GM19043 (cell line): ENCODE data around the gene ITSN2.
"Not testable (repeated sequence)": the region's sequence is repeated elsewhere in the genome, so short reads cannot be mapped to it uniquely, and the experiment has no call there.

Experiments used
- ATAC-seq: cut with Tn5 transposase; IDR thresholded peaks from one replicate; pipeline ENCODE4 v1.9.1; 2021; ENCODE audit warnings: low read depth; ENCODE audit not compliant: unreplicated experiment

Gene ITSN2

DNA sequence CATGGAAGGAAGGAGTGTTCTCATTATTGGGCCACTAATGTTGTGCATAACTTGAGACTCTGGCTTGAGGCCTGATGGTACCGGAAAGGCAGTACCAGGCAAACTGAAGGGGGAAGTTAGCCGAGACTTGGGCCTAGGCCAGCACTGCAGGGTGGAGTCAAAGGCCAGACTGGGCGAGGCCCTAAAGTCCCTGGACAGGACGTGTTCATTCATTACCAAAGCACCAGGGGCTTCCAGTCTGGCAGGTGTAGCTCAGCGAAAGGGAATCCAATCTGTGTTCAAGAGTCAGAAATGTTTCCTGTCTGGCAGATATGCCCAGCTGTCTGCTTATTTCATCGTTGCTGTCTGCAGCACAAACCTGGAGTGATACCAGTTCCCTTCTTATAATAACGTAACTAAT is 4.7 kb upstream of the ITSN2 start:
- ATAC-seq: peak; percentile 33

DNA sequence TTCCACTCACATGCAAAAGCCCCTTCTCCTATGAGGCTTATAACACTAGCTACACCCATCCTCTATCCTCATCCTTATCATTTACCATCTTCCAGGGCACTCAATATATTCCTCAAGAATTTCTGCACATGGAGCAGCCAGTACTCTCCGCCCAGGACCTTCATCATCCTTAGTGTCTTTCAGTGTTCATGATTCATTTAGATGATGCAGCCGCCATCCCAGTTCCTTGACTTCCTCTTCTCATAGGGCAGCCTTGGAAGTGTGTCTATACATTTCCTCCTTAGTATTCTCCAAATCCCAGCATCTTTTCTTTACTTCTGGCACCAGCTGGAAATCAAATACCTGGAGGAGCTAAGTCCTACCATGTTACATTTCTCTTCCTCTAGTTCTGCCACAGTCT is 3.0 kb upstream of the ITSN2 start:
- no peak for ATAC-seq

DNA sequence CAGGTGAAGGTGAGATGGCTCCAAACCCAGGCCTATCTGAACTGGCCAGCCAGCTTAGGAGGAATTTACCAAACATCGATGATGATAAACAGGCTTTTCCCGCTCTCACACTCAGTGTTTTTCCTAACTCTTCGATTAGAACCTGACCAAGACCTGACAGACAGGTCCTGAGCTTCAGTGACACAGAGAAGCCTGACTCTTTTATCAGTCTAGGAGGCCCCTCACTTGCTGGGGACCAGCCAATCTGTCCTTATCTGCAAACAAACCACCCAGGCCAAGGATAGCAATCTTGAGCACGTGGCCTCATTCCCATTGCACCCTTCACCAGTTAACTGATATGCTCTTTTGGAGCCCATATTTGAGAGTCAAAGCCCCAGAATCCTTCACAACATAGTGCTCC is 1.9 kb upstream of the ITSN2 start:
- no peak for ATAC-seq

DNA sequence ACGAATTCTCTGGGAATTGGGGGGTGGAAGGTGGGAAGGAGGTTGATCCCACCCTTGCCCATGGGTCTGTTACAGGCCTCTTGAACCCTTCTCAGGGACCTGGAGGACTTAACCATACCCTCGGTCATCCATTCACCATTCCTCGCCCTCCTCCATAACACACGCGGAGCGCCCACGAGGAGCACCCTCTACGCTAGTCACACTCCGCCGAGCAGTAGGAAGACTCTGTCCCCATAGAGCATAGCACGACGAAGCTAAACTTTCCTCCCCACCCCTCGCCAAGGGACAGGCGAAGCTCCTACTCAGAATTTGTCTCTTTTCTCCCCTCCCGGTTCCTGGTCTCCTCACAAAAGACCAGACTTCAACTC is 611 bp upstream of the ITSN2 start:
- no peak for ATAC-seq

DNA sequence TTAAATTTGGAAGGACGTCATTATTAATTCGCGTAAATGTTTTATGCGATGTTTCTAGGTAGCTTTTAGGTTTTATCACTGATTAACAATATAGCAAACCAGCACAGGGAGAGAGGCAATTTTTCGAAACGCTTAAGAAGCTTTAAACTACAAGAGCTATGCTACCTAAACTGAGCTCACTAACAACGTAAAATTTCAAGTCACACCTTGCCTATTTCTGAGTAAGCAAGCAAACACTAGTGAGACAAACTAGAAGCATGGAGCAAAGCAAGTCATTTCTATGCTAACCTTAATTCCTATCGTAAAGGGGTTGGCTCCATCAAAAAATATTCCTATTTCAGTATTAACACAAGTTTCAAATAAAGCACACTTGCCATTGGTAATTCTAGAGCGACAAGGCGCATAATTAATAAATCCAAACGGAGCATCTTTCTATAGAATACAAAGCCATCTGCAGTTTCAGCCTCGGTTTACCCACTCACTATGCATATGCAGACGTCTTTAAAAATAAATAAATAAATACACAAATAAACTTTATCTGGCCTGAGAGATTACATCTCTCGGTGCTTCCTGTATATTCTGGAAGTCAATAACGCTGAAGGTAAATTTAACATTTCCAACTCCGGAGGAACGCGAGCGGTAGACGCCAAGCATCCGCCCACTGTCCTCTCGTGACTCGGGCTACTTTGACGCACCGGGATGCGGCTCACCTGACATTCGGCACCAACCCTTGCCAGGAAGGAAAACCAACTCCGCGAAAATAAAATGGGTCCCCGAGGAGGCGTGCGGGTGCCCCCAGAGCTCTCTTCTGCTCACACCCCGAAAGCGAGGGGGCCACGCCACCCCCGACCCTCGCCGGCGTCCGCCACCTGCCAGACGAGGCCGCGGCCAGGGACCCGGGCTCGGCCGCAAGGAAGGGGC is 947 bp downstream of the ITSN2 start:
- no peak for ATAC-seq

DNA sequence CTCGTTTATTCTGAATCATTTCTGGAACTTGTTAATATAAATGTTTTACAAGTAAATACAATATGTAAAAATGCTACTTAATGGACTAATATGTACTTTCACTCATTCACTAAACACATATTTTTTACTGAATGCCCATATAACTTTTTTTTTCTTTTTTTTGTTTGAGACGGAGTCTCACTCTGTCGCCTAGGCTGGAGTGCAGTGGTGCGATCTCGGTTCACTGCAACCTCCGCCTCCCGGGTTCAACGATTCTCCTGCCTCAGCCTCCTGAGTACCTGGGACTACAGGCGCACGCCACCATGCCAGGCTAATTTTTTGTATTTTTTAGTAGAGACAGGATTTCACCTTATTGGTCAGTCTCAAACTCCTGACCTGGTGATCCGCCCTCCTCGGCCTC is 2.6 kb downstream of the ITSN2 start:
- not testable (repeated sequence) for ATAC-seq

DNA sequence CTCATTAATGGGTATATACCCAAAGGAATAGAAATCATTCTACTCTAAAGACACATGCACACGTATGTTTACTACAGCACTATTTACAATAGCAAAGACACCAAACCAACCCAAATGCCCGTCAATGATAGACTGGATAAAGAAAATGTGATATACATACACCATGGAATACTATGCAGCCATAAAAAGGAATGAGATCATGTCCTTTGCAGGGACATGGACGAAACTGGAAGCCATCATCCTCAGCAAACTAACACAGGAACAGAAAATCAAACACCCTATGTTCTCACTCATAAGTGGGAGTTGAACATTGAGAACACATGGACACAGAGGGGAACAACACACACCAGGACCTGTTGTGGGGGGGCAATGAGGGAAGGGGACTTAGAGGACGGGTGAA is 3.2 kb downstream of the ITSN2 start:
- not testable (repeated sequence) for ATAC-seq

DNA sequence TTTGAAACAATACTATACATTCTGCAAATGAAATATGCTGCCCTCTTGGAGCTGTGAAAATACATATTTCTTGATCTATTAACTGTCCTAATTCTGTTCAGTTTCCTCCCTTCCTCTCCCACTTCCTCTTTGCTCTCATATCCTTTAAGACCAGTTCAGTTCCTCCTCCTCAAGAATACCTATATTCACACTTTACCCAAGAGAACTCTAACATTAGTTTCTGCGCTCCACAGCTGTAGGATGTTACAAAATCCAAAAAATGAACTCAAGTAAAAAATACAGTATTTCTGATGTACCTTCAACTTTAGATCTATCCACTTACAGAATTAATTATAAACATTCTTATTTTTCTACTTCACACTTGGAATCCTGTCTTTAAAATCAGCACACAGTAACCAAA is 5.4 kb downstream of the ITSN2 start:
- ATAC-seq: no peak

DNA sequence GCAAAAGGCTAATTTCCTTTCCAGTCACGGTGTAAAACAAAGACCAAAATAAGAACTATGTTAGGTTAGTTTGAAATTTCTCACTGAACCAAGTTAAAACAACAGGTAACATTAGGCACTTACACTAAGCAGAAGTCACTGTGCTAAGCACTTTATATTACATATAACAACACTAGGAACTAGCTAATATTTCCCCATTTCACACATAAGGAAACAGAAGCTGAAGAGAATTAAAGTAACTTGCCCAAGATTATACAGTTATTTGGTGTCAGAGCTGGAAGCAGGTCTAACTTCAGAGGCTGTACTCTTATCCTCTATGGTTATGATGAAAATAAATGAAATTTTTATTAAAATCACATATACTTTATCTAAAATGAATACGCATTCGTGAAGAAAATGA is 5.9 kb downstream of the ITSN2 start:
- ATAC-seq: no peak

DNA sequence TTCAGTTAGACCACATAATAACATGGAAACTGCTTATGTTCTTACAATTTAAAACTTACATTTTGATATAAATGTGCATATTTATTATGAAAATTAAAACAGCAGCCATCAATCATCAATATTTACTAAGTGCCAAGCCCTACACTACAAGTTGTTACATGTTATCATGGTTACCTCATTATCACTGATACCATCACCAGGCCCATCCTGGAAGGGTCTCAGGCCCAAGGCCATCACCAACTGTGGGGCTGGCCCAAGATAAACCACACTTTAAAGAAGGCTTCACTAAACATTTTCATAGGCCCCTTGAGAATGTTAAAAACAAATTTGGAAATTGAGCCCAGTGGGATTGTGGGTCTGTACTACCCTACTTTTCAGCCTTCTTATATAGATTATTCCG is 6.4 kb downstream of the ITSN2 start:
- ATAC-seq: no peak

DNA sequence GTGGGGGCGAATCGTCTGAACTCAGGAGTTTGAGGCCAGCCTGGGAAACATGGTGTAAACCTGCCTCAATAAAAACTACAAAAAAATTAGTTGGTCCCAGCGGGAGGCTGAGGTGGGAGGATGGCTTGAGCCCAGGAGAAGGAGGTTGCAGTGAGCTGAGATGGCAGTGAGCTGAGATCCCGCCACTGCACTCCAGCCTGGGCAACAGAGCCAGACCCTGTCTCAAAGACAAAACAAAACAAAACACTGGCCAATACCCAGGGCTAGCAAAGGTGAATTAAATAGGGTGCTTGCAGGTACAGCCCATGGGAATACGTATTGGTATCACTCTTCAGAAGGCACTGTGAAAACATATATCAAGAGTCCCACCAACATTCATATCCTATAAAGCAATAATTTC is 7.0 kb downstream of the ITSN2 start:
- no peak for ATAC-seq

DNA sequence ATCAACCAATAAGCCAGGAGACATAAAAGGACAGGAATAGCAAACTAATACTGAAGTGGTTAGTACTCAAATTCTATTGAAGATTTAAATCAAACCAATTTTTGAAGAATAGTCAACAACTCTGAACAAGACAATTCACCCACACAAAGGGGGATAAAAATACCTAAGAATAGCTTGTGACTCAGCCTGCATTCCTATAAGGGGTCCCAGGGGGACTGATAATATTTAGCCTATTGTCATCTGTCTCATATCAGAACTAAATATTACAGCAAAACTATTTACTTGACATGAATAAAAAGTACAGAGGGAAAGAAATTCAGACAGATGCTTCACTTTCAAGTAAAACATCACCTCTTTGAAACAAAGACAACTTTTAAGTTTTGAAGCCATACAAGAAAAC is 7.7 kb downstream of the ITSN2 start:
- no peak for ATAC-seq

DNA sequence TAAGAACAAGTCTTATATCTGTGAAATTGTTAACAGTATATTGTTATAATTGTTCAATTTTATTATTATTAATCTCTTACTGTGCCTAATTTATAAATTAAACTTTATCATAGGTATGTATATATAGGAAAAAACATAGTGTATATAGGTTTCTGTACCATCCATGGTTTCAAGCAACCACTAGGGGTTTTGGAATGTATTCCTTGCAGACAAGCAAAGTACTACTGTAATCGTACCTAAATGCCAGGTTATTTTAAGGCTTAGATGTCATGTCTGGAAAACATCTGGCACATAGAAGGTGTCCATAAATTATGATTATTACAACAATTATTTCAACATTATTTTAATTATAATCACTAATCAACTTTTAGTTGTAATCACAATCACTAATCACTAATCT is 8.4 kb downstream of the ITSN2 start:
- no peak for ATAC-seq

DNA sequence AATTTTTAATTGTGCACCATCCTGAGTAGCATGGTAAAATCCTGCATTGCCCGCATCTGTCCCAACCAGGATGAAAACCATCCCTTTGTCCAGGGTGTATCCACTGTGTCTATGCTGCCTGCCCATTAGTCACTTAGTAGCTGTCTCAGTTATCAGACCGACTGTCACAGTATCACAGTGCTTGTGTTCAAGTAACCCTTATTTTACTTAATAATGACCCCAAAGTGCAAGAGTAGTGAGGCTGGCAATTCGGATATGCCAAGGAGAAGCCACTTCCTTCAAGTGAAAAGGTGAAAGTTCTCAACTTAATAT is 8.8 kb downstream of the ITSN2 start:
- ATAC-seq: no peak

DNA sequence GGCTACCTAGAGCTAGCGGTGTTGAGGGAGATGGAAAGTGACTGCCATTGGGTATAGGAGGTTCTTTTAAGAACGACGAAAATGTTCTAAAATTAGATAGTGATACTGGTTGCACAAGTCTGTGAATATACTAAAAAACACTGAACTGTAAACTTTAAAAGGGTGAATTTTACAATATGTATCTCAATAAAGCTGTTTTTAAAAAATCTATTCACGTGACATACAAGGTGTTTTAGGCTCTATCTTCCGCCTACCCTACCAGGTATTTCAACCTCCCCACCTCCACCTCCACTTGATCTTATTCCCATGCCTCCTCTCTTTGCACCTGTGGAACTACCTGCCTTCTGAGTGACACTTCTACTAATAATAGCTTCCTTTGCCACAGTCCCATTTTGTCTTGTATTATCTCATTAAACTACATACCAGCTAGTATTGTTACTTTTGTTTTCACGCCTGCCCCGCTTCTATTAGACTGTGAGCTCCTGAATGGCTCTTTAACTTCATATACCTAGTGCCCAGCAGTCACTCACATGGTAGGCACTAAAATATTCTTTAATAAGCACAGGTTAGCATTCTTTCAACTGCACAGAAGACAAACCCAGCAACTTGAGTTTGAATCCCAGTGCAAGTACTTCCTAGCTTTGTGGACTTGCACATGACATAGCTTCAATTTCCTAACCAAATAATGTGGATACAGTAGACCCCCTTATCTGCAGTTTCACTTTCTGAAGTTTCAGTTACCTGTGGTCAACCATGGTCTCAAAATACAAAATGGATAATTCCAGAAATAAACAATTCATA is 9.3 kb downstream of the ITSN2 start:
- no peak for ATAC-seq

DNA sequence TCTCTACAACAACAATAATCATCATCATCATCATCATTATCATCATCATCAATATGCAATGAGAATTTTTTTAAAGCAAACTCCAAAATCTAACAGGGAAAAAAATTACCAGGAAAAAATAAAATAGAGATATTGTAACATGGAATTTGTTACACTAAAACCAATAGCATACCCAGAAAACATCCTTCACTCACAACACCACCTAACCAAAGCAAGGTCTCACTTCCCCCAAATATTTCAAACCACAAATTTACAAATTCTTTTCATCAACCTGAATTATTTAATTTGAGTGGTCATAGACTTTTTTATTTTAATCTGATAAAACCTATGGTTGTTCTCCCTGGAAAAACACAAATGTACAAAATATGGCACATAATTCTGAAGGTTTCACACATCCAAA is 11.2 kb downstream of the ITSN2 start:
- ATAC-seq: no peak

DNA sequence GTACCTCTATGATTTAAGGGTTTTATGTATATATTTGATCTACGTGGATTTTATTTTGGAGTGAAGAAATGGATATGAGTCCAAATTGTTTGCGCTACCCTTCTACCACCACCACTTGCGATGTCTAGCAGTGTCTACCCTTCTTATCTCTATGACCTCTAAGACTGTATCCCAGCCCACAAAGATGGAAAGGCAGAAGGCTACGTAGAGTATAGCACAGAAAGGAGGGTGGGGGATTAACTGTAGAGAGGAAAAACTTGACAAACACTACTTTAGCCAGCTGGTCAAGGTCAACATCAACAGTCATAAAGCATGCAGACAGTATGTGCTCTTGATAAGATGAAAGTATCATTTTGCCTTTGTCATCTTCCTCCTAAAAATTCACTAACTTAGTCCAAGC is 14.4 kb downstream of the ITSN2 start:
- no peak for ATAC-seq

DNA sequence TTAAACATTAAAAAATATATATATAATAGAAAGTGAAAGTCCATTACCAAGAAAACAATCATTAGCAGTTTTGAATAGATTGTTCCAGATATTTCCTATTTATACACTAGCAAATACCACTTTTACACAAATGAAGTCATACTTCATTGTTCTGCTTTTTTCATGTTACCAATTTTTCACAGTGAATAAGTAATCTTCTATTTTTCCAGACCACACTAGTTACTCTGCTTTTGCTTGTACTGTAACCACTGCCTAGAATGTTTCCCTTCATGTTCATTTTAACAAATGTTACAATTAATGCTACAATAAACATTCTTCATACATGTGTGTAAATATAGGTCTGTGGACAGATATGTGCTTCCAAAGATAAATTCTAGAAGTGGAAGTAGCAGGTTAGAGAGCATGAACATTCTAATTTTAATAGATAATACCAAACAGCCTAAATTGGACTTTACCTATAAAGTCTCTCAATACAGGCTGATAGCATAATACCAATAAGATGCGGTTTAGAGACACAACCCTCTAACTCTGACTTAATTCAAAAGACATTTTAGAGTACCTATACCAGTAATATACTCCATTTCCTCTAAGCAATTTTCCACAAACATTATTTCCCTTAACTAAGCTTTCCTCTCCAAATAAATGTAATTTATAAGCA is 17.0 kb downstream of the ITSN2 start:
- ATAC-seq: peak; percentile 59

DNA sequence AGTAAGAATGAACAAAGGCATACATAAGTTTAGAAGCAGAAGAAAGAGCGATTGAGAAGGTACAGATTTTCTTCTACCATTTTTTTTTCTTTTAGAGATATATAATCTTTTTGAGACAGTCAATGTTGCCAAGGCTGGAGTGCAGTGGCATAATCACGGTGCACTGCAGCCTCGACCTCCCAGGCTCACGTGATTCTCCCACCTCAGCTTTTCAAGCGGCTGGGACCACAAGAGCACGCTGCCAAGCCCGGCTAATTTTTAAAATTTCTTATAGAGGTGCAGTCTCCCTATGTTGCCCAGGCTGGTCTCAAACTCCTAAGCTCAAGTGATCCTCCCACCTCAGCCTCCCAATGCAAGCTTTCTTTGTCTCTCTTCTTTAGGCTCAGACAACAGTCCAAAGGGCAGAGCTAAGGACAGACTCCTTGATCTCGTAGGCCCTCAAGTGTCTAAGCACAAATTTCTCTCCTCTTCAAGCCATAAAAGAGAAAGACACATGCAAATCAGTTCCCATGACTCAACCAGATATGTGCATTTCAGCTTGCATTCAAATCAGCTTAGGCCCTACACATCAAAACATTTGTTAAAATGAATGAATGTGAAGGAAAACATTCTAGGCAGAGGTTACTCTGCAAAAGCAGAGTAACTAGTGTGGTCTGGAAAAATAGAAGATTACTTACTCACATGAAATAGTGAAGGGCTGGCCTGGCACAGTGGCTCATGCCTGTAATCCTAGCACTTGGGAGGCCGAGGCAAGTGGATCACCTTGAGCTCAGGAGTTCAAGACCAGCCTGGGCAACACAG is 18.0 kb downstream of the ITSN2 start:
- ATAC-seq: peak; percentile 44

DNA sequence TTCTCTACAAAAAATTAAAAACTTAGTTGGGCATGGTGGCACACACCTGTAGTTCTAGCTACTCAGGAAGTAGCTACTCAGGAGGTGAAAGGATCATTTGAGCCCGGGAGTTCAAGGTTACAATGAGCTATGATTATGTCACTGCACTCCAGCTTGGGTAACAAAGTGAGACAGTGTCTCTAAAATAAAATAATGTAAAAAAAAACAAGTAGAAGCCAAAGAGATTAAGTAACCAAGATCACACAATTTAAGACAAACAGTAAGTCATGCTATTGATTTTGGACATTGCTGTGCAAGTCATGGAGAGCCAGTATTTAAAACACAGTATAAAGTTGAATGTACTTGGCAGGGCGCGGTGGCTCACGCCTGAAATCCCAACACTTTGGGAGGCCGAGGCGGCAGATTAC is 20.5 kb downstream of the ITSN2 start:
- ATAC-seq: no peak

DNA sequence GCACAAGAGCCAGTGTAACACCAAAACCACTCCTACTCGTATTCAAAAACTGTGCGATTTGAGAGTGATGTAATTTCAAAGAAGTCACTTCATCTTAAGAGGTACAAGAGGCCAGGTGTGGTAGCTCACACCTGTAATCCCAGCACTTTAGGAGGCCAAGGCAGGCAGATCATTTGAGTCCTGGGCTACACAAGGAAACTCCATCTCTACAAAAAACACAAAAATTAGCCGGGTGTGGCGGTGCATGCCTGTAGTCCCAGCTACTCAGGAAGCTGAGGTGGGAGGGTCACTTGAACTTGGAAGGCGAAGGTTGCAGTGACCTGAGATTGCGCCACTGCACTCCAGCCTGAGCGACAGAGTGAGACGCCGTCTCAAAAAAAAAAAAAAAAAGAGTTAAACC is 21.2 kb downstream of the ITSN2 start:
- not testable (repeated sequence) for ATAC-seq
